ENCODE data around the gene DGKB.

- TF ChIP-seq CTCF (IDR thresholded peaks at IDR 0.05), result no peak
- no peak for TF ChIP-seq POLR2AphosphoS5 (IDR thresholded peaks at IDR 0.05; ENCODE audit: low read depth, low read length)
- TF ChIP-seq TCF7L2 (IDR thresholded peaks at IDR 0.05; ENCODE audit: low read depth, low read length), result no peak
- TF ChIP-seq REST (IDR thresholded peaks at IDR 0.05; ENCODE audit: insufficient read depth in 1 of 2, low read depth in 2 of 2, low read length in 1 of 2), result no peak
Measured at GRCh38 chr7:14368285-14368684, 534.3 kb downstream of the DGKB start.
